HG03571 (cell line): ENCODE measurements around the gene CR2.
"Not testable (repeated sequence)": the region's sequence is repeated elsewhere in the genome, so short reads cannot be mapped to it uniquely, and the experiment has no call there.

ENCODE experiments used
- ATAC-seq: cut with Tn5 transposase; IDR thresholded peaks from one replicate; pipeline ENCODE4 v1.9.1; 2021; ENCODE audit not compliant: unreplicated experiment

CR2 gene

DNA sequence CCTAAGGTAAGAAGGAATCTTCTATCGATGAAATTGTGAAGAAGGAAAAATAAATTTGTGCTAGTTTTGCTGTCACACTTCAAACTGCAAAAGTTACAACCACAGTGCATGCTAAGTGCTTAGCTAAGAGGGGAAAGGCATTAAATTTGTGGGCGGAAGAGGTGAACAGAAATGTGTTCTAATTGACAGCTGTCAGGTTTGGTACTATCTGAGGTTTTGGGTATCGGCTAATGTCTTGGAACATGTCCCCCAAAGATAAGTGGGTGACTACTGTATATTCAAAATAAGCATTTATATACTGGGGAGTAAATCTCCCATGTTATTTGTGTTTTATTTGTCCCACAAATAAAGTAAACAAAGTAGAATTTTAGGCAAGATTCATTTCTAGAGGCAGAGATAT, 49.8 kb downstream of the CR2 start:
- no peak for ATAC-seq

DNA sequence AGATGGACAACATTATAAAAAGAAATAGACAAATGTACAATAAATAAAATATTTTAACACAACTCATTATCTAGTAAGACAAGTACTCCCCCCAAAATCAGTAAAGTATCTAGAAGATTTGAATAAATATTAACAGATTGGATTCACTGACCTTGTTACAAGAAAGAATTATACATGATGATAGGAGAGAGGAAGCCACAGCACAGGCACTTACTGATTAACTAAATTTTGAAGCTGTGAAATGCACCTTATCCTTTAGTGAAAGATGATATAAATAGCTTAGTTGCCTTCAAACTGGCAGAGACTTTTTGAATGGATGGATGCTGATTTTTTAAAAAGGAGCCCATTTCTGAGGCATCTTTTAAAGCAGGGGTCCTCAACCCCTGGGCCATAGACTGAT, 50.3 kb downstream of the CR2 start:
- no peak for ATAC-seq

DNA sequence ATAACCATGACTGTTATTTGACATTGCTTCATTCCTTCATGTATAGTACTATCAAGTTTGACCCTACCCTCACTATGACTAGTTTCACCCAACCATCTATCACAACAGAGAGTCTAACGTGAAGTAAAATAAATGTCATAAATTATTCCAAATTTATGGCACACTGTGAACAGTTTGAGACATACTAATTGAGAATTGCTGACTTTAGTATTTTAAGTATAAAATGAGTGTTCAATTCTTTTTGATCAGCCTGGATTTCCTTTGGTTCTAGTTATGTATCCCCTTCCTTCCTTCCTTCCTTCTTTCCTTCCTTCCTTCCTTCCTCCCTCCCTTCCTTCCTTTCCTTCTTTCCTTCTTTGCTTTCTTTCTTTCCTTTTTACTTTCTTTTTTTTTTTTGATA, 56.3 kb downstream of the CR2 start:
- ATAC-seq, result no peak

DNA sequence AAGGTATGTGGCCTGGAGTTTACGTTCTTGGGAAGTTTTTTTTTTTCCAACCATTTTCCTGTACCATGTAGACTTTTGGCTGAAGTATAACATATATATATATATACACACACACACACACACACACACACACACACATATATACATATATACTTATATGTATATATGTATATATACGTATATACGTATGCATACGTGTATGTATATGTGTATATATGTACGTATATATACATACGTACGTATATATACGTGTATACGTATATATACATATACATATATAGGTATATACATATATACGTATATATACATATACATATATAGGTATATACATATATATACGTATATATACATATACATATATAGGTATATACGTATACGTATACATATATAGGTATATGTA, 60.8 kb downstream of the CR2 start:
- ATAC-seq, result no peak

DNA sequence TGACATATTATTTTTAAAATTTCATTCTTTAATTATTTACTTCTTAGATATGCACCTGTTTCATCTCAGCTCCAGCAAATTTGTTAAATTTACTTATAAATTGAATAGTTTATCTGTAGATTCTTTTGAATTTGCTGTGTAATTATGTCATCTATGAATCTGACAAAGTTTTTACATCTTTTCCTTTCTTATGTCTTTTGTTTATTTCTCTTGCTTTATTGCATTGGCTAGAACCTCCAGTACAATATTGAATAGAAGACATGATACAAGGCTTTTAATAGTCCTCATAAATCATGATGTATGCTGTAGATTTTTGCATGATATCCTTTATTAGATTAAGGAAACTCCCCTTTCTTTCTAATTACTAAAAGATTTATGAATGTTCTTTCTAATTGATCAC, 62.6 kb downstream of the CR2 start:
- no peak for ATAC-seq

DNA sequence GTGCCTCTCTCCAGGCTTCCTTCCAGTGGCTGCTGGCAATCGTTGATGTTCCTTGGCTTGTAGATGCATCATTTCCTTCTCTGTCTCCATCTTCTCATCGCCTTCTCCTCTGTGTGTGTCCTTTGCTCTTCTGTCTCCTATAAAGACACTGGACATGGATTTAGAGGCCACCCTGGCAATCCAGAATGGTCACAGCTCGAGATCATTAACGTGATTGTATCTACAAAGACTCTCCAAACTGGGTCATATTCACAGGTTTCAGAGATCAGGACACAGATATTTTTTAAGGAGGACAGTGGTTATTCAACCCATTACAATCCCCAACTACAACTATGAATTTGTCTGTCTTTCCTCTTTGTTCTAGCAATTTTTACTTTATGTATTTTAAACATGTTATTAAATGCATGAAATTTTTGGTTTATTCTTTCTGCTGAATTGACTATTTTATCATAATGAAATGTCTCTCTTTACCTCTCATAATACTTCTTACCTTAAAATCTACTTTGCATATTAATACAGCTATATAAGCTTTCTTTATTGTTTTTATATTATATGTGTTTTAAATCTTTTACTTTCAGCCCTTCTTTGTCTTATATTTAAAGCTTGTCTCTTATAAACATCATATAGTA, 64.6 kb downstream of the CR2 start:
- ATAC-seq, result no peak

DNA sequence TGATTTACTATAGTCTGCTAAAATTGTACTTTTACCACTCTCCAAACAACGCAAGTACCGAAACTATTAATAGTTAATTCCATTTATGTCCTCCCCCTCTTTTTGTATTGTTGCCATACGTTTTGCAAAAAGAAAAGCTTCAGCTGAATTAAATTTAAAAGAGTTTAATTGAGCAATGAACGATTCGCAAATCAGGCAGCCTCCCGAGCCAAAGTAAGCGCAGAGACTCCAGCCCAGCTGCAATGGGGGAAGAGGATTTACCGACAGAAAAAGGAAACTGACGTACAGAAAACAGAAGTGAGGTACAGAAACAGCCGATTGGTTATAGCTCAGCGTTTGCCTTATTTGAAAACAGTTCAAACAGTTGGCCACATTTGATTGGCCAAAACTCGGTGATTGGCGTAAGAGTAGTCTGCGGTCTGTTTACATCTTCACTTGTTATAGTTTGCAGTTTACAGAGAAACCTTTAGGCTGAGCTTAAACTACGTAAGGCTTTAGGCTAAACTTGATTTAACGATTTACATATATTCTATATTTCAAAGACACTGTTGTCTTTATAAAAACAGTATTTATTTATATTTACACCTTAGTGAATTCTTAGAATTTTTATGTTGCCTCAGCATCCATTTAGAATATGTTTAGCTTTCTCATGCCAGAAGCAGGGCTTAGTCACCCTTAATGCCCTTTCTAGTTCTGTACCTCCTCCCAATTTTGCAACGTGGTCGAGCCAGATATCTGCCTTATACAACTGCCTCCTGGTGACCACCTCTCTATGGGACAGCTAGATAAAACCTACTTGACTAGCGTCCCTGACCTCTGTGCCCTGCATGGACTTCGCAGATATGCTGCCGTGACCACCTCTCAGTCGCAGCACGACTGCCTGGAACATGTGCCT, 65.6 kb downstream of the CR2 start:
- no peak for ATAC-seq

DNA sequence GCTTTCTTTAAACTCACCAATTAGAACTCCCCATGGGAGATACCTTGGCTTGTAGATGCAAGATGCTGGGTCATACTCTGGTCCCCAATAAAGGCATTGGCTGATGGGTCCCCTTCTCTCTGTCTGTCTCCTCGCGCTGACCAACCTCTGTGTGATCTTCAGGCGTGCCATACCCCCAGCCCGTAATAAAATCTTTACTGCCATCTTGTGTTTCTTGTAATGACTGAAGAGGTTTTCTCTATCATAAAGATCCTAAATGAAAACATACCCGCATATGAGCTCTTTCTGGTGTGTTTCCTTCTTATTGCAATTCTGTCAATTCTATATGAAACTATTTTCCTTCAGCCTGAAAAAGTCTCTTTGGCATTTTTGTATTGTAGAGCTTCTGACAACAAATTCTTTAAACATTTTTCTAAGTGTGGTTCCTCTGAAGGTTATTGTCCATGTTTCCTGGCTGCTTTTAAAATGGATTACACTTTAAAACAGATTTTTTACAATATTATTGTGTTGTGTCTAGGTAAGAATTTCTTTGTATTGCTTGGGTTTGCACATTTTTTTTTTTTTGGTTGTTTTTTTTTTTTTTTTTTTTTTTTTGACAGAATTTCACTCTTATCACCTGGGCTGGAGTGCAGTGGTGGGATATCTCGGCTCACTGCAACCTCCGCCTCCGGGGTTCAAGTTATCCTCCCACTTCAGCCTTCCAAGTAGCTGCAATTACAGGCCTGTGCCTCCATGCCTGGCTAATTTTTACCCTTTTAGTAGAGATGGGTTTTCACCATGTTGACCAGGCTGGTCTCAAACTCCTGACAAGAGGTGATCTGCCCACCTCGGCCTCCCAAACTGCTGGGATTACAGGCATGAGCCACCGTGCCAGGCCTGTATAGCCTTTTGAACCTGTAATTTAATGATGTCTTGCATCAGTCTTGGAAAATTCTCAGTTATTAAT, 66.5 kb downstream of the CR2 start:
- ATAC-seq, result not testable (repeated sequence)

DNA sequence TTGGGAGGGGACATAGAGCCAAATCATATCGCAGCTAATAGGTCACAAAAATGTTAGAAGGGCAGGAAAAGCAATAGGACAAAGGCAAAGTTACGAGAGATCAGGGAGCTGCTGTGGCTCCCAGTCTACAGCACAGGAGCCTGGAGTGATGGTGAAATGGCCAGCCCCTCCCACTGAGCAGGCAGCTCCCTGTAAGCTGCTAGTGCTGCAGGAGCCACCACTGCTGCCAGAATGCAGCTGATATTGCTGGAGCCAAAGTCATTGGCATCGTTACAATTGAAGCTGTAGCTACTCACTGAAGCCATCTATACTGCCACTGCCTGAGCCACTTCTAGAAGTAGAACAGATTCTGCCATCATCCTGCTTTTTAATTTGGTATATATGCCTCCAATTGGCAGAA, 71.1 kb downstream of the CR2 start:
- ATAC-seq, result not testable (repeated sequence)

DNA sequence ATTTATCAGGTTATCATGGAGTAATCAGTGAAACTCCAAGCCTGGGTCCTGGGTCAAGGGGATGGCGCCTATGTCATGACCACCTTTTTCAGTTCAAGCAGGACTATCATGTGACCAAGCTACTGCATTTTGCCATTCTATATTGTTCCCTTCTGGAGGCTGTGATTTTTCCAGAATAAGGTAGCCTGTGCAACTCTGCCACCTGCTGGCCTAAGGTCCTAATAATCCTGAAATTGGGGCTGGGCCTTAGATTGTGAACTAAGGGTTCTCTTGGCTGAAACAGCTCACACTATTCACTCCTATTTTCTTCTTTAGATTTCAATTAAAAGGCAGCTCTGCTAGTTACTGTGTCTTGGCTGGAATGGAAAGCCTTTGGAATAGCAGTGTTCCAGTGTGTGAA, 74.3 kb downstream of the CR2 start:
- not testable (repeated sequence) for ATAC-seq

DNA sequence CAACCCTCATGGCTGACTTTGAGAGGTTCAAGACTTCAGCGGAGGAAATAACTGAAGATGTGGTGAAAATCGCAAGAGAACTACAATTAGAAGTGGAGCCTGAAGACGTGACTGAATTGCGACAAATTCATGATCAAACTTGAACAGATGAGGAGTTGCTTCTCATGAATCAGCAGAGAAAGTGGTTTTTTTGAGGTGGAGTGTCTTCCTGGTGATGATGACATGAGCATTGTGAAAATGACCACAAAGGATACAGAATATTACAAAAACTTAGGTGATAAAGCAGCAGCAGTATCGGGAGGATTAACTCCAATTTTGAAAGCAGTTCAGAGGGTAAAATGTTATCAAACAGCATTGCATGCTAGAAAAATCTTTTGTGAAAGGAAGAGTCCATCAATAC, 82.1 kb downstream of the CR2 start:
- not testable (repeated sequence) for ATAC-seq
